ENCODE data around the gene ARHGAP42.

DNA sequence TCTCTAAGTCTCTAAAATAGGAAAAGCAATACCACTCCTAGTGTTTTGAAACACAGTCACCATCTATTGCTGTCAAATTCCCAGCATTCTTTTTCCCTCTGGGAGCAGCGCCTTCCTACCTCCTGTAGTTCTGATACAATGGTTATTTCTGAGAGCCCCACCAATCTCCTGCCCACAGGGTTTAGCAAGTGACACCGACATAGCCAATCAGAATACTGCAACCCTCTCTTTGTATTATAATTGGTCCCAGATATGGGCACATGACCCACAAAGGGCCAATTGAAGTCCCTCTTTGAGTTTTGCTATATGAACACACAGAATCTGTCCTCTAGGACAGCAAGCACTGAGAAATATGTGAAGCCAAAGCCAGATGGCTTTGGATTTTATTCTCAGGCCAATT lies 16.9 kb upstream of the ARHGAP42 start:
- TF ChIP-seq, protein P1, sequence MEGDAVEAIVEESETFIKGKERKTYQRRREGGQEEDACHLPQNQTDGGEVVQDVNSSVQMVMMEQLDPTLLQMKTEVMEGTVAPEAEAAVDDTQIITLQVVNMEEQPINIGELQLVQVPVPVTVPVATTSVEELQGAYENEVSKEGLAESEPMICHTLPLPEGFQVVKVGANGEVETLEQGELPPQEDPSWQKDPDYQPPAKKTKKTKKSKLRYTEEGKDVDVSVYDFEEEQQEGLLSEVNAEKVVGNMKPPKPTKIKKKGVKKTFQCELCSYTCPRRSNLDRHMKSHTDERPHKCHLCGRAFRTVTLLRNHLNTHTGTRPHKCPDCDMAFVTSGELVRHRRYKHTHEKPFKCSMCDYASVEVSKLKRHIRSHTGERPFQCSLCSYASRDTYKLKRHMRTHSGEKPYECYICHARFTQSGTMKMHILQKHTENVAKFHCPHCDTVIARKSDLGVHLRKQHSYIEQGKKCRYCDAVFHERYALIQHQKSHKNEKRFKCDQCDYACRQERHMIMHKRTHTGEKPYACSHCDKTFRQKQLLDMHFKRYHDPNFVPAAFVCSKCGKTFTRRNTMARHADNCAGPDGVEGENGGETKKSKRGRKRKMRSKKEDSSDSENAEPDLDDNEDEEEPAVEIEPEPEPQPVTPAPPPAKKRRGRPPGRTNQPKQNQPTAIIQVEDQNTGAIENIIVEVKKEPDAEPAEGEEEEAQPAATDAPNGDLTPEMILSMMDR (IDR thresholded peaks at IDR 0.05): no peak
- TF ChIP-seq POLR2AphosphoS5 (IDR thresholded peaks at IDR 0.05; ENCODE audit: low read depth, low read length): no peak
- no peak for TF ChIP-seq SIN3A (IDR thresholded peaks at IDR 0.05; ENCODE audit: borderline replicate concordance, insufficient read depth, low read depth, low read length)
- TF ChIP-seq, protein P2, sequence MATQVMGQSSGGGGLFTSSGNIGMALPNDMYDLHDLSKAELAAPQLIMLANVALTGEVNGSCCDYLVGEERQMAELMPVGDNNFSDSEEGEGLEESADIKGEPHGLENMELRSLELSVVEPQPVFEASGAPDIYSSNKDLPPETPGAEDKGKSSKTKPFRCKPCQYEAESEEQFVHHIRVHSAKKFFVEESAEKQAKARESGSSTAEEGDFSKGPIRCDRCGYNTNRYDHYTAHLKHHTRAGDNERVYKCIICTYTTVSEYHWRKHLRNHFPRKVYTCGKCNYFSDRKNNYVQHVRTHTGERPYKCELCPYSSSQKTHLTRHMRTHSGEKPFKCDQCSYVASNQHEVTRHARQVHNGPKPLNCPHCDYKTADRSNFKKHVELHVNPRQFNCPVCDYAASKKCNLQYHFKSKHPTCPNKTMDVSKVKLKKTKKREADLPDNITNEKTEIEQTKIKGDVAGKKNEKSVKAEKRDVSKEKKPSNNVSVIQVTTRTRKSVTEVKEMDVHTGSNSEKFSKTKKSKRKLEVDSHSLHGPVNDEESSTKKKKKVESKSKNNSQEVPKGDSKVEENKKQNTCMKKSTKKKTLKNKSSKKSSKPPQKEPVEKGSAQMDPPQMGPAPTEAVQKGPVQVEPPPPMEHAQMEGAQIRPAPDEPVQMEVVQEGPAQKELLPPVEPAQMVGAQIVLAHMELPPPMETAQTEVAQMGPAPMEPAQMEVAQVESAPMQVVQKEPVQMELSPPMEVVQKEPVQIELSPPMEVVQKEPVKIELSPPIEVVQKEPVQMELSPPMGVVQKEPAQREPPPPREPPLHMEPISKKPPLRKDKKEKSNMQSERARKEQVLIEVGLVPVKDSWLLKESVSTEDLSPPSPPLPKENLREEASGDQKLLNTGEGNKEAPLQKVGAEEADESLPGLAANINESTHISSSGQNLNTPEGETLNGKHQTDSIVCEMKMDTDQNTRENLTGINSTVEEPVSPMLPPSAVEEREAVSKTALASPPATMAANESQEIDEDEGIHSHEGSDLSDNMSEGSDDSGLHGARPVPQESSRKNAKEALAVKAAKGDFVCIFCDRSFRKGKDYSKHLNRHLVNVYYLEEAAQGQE (IDR thresholded peaks at IDR 0.05; ENCODE audit: insufficient read depth in 1 of 2, low read depth in 2 of 2, low read length in 1 of 2): no peak

Measured in Panc1 (cell line).